ENCODE data around the gene FUT8. TPM values are rescaled to one million over a fixed set of nuclear protein-coding genes. Genes with fewer than 3 reads are reported as not detected.

FUT8 gene
- total and polyA plus RNA-seq, 2 of the 8 experiments (the other 6 are each of a cell fraction or from before 2014, with no cell fraction given), result 10.5 to 25.1 TPM

DNA sequence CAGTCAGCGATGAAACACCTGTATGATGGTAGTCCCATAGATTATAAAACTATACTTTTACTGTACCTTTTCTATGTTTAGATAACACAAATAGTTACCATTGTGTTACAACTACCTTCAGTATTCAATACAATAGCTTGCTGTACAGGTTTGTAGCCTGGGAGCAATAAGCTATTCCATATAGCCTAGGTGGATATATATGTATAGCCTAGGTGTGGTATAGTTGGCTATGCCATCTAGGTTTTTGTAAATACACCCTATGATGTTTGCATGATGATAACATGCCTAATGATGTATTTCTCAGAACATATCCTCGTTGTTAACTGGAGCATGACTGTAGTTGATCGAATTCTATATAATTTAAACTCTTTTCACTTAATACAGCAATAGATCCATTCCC is 316.1 kb downstream of the FUT8 start:
- Histone ChIP-seq H3K27ac (ENCODE audit: low read depth, low read length) (no peak overlapping the region), H4K8ac (ENCODE audit: extremely low read depth, insufficient read depth, low read length) (no peak overlapping the region), H3K18ac (ENCODE audit: extremely low read depth, low read length) (no peak overlapping the region), H3K9ac (replicated peaks in 1 of 4; ENCODE audit: extremely low read depth in 1 of 4, low read depth in 3 of 4, low read length in 3 of 4) (no peak overlapping the region), H3K4ac (replicated peaks; ENCODE audit: insufficient read length, low read depth, low read length) (no peak overlapping the region), H4K5ac (ENCODE audit: insufficient read length, low read depth, low read length) (no peak overlapping the region), H2BK5ac (ENCODE audit: low read depth, low read length) (no peak overlapping the region), H3K14ac (ENCODE audit: insufficient read length) (no peak overlapping the region), H3K79me1 (ENCODE audit: low read depth, low read length) (no peaks in the 10 kb centered on the region), H3K4me1 (replicated peaks in 1 of 4; ENCODE audit: control insufficient read depth in 3 of 4, insufficient read depth in 4 of 4, low read length in 3 of 4) (no peaks in the 10 kb centered on the region), H3K36me3 (ENCODE audit: control insufficient read depth in 2 of 4, insufficient read depth in 4 of 4, low read length in 3 of 4) (peaks cover 0 to 3% (median 0%) of the 10 kb centered on the region in 4 experiments; a peak in 2 of 8 replicates), H3K56ac (replicated peaks; ENCODE audit: insufficient read length, low read depth, low read length) (no peak overlapping the region), H3K4me3 (ENCODE audit: extremely low read depth in 1 of 4, insufficient read depth in 2 of 4, low read depth in 3 of 4, low read length in 4 of 4) (no peak overlapping the region), H2BK20ac (ENCODE audit: low read length) (no peak overlapping the region), H2BK15ac (ENCODE audit: low read length) (no peak overlapping the region), H4K91ac (replicated peaks; ENCODE audit: insufficient read length, low read length) (no peak overlapping the region), H3K9me3 (ENCODE audit: insufficient read depth in 2 of 2, low read depth in 1 of 2, low read length in 1 of 2) (peaks cover 0 to 7% of the 10 kb centered on the region in 2 experiments; a peak in 1 of 4 replicates), H3K23me2 (ENCODE audit: low read depth, low read length) (no peaks in the 10 kb centered on the region), H2BK12ac (ENCODE audit: low read depth, low read length) (no peak overlapping the region), H3K79me2 (ENCODE audit: control insufficient read depth in 1 of 2, insufficient read depth in 2 of 2, low read length in 2 of 2) (no peaks in the 10 kb centered on the region), H3K4me2 (ENCODE audit: insufficient read depth in 1 of 2, low read depth in 2 of 2, low read length in 2 of 2) (no peak overlapping the region), H3K23ac (ENCODE audit: insufficient read length) (no peak overlapping the region), H2BK120ac (replicated peaks; ENCODE audit: low read depth, low read length) (no peak overlapping the region), H3K27me3 (replicated peaks in 1 of 4; ENCODE audit: control insufficient read depth in 3 of 4, extremely low read depth in 1 of 4, insufficient read depth in 3 of 4, low read length in 3 of 4) (no peaks in the 10 kb centered on the region), H2AK5ac (ENCODE audit: low read depth, low read length) (no peak overlapping the region), H2AFZ (ENCODE audit: low read length) (no peak overlapping the region), H4K20me1 (replicated peaks in 1 of 2; ENCODE audit: control insufficient read depth in 1 of 2, insufficient read depth in 2 of 2, low read length in 2 of 2) (no peaks in the 10 kb centered on the region)
- ChIA-PET CTCF (ENCODE audit: partially characterized antibody) (no interaction called here), POLR2A (ENCODE audit: partially characterized antibody) (interaction anchor here (0.7 kb wide), 1 partner anchor 375 kb away, joined by 4 read pairs; no protein-coding TSS in a partner anchor)
- no peak for TF ChIP-seq SIRT6 (IDR thresholded peaks at IDR 0.05; ENCODE audit: low read length)
- TF ChIP-seq GABPA (IDR thresholded peaks at IDR 0.05; ENCODE audit: borderline replicate concordance, insufficient read depth, low read length), result no peak
- TF ChIP-seq NANOG (IDR thresholded peaks at IDR 0.05; ENCODE audit: insufficient read depth, low read depth, low read length, poor library complexity, severe bottlenecking), result no peak
- DNase-seq (ENCODE audit: low read depth in 1 of 2, low spot score in 2 of 2) (no peak), FAIRE-seq (no peak)
- WGBS, 2 experiments (ENCODE audit: extremely low coverage in 1 of 2, insufficient coverage in 1 of 2, insufficient read length in 1 of 2, insufficient replicate concordance in 2 of 2, low coverage in 1 of 2, low lambda C conversion rate in 2 of 2, missing lambda C conversion rate in 1 of 2), result 91% methylated on average over 3 of the region's 3 CpGs; no CpG with 5 or more reads in 1 of the 2 experiments

Data from H1 (cell line).